ENCODE results near the gene RIMBP2. TPM values are rescaled to one million over a fixed set of nuclear protein-coding genes. Genes with fewer than 3 reads are reported as not detected.

The RIMBP2 gene
- total RNA-seq, 4 donors from 2014 or later: not detected

- TF ChIP-seq CTCF (IDR thresholded peaks at IDR 0.05; ENCODE audit: low read depth): no peak
Observed at GRCh38 chr12:130661059-130661458, 55.0 kb downstream of the RIMBP2 start.

- no peak for TF ChIP-seq CTCF (IDR thresholded peaks at IDR 0.05; ENCODE audit: low read depth)
Observed at GRCh38 chr12:130658145-130658911, 57.8 kb downstream of the RIMBP2 start.

DNA sequence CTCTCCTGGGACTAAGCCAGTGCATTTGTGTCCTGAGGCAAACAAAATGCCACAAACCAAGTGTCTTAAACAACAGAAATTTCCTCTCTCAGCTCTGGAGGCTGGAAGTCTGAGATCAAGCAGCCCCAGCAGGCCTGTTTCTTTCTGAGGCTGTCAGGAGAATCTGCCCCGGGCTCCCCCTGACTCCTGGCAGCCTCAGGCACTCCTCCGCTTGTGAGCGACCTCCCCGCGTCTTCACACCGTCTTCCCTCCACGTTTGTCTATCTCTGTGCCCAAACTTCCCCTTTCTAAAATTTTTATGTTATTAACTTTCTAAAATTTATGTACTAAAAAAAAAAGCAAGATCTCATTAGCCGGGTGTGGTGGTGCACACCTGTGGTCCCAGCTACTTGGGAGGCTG is 59.7 kb downstream of the RIMBP2 start:
- no peak for TF ChIP-seq CTCF (IDR thresholded peaks at IDR 0.05; ENCODE audit: low read depth)

- TF ChIP-seq CTCF (IDR thresholded peaks at IDR 0.05; ENCODE audit: low read depth): no peak
Observed at GRCh38 chr12:130655881-130656280, 60.2 kb downstream of the RIMBP2 start.

- TF ChIP-seq CTCF (IDR thresholded peaks at IDR 0.05; ENCODE audit: low read depth): no peak
Observed at GRCh38 chr12:130655010-130655409, 61.1 kb downstream of the RIMBP2 start.

GRCh38 chr12:130651188-130651959 is 64.7 kb downstream of the RIMBP2 start:
- no peak for TF ChIP-seq CTCF (IDR thresholded peaks at IDR 0.05; ENCODE audit: low read depth)

- no peak for TF ChIP-seq CTCF (IDR thresholded peaks at IDR 0.05; ENCODE audit: low read depth)
Observed at GRCh38 chr12:130650131-130650530, 66.0 kb downstream of the RIMBP2 start.
